Stimulated activated CD4-positive, alpha-beta T cell treated with anti-CD3 and anti-CD28 coated beads, TNF-alpha, amount 100 ng/mL, for 4 hours (primary cell): Measurements from ENCODE around the gene ZDHHC7.
"Not testable (repeated sequence)": the region's sequence is repeated elsewhere in the genome, so short reads cannot be mapped to it uniquely, and the experiment has no call there.

Experiments used
- DNase-seq, 3 experiments: peaks; one replicate each; pipeline ENCODE4 v3.0.0-alpha.2; 2020; ENCODE audit warnings: low read depth in 3 of 3

Gene ZDHHC7

GRCh38 chr16:84941921-84942320 is 69.4 kb downstream of the ZDHHC7 start:
- no peak for DNase-seq

DNA sequence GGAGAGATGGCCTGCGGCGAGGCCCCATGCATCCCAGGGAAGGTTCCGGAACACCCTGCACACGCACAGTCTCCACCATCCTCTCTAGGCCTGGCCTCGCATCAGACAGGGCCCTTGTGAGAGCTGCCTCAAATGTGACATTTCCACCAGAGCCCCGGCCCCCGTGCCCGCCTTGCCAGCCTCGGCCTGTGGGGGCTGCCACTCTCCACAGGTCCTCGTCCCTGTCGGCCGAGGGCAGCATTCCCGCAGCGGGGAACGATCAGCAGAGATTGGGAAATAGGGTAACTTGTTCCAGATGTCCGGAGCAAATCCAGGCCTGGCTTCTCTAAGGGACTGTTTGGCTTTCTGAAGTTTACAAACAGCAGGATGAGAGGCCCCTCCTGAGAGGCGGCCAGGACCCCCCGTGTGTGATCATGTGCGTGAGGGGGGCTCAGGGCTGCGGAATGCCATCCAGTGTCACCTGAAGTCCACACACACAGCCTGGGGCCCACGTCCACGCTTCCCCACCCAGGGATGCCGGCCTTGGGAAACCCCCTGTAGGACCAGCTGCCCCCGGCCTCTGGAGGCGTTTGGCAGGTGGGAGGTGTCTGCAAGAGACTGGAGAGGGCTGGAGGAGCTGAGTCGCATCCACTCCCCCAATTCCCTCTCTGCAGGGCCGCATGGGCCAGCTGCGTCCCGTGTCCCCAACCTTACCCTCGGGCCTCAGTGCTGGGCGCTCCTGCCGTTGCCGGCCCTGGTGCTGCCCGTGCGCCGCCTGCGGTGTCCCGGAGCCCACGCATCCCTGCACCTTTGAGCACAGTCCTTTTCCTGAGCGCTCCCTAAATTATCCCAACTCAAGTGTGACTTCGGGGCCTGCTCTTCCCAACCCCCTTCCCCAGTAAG is 70.4 kb downstream of the ZDHHC7 start:
- no peak for DNase-seq

GRCh38 chr16:84938616-84939015 is 72.7 kb downstream of the ZDHHC7 start:
- not testable (repeated sequence) for DNase-seq

- DNase-seq = no peak
These were observed 73.9 kb downstream of the ZDHHC7 start for GRCh38 chr16:84937196-84938005.

DNA sequence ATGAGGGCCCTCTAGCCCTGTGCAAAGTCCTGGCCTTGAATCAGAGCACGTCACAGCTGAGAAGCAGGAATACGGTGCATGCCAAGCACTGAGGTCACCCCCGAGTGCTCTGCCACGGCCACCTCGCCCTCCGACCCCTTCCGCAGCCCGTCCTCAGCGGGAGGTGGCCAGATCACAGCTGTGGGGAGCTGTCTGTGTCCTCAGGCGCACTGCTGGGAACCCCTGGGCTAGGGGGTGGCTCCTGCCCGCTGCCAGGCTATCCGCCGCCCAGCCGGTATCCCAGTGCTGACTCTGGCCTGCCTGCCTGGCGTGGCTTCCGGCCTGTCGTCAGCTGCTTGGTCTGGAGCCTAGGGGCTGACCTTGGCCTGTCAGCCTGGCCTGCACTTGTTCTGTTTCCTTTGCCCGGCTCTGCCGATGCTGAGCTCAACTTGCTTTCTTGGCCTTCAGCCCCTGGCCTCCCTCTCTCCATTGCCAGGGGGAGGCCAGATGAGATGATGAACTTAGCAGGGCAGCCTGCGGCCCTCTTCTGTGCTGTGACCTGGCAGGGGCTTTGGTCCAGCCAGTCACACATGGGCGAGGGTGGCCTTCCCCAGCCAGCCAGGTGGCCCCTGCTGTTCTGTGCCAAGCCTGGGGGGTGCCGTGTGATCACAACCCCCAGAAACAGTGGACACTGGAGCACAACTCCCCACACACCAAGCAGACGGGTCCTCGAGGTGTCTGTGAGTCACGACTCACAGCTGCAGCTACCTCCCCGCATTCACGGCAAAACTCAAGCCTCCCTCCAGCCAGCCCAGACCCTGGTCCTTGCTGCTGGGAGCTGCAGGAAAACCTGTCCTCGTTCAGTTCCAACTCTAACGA is 77.3 kb downstream of the ZDHHC7 start:
- no peak for DNase-seq

DNA sequence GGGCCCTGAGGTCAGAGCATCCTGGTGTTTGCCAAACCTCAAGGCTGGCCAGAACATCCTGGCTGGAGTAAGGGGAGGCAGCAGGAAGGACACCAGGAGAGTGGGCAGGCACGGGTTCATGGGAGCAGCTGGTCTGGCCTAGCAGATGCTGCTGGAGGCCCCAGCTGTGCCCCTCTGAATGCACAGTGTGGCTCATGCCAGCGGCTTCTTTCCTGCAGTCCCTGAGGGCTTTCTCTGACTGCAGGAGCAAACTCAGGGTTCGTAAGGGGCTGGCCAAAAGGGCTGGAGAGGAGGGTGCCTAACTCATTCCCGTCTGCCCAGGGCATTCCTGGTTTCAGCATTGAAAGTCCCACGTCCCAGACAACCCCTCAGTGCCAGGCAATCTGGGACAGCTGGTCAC is 78.7 kb downstream of the ZDHHC7 start:
- DNase-seq = no peak

GRCh38 chr16:84931506-84931905 is 79.8 kb downstream of the ZDHHC7 start:
- DNase-seq = no peak

DNA sequence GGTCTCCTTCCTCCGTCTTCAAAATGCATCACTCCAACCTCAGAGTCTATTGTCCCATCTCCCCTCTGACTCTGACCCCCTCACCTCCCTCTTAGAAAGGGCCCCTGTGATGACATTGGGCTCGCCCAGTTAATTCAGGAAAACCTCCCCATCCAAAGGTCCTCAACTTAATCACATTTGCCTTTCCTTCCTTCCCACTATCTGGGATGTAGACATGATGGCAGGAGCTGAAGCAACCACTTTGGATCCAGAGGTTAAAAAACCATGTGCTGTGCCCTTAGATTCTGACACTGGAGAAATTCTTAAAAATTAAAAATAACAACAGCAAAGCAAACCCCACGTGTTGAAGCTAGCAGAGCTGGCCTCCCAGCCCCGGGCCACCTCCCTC is 80.2 kb downstream of the ZDHHC7 start:
- DNase-seq = no peak

- no peak for DNase-seq
These were observed 80.8 kb downstream of the ZDHHC7 start for GRCh38 chr16:84930298-84931106.

DNA sequence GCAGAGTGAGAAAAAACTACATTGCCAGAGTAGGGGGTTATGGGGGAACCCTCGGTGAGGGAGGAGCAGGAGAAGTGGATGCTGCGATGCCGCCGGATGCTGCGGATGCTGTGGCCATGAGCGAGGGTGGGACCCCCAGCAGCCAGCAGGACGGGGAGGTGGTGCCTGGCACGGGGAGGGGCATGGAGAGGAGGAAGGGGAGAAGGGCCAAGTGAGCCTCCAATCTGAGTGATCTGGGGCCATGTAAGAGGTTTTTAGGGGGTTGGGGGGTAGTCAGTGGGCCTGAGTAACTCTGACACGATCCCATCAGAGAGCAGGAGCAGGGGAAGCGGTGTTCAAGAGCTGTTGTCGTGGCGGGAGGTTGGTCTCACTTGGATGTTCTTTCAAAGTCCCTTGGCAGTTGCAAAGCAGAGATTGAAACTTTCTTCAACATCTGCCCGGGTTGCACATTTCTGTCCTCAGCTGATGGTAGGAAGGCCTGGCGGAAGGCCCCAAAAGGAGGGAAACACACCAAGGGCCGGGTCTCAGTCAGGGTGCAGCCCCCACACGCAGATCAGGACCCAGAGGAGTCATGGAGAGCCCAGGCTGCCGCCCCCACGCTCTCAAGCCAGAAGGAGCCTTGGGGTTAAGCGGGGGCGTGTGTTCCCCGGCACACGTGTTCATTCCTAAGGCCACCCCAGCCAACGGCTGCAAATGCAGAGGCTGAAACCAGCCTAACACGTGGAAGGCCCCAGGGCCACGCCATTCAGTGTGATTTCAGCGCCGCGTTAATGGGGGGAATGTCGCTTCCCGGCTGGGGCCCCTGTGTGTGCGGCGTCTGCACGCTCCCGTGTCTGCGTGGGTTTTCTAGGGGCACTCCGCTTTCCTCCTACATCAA is 81.7 kb downstream of the ZDHHC7 start:
- DNase-seq = no peak

- no peak for DNase-seq
These were observed 82.5 kb downstream of the ZDHHC7 start for GRCh38 chr16:84928679-84929420.

DNA sequence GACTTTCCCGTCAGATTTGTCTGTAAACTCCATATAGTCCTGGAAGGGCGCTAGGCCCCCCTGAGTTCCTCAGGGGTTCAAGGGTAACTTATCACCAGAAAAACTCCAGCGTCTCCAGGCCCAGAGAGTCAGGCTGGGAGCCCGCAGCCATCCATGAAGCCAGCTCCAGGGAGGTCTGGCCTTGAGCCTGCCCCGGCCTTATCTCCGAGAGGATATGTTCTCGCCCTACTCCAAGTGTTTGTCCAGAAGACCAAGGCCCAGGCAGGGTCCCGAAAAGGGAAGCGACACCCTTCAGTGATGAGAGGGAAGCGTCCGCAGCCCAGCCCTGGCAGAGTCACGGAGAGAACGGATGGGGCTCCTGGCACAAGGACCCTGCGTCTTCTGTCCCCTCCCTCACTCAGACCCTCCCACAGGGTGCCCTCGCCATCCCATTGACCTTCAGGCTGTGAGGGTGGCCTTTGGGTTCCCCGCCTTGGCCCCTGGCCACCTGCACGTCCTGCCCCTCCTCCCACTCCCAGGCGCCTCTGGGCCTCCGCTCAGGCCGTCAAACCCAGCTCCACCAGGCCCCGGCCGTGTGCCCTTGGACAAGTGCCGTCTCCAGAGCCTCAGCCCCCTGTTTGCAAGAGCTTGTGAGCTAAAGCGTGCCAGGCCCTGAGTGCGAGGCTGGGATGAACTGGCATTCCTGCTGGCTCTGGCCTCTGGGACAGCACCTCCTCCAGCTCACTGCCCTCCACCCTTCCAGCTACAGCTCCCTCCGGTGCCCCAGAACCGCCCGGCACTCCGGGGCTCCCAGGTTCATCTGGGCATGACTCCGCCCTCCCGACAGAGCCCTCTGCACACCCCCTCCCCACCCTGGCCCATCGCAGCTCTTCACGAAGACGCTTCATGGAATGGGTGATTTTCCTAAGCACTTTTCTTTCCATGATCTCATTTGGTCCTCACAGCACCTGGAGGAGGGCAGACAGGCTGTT is 83.4 kb downstream of the ZDHHC7 start:
- DNase-seq = no peak

- DNase-seq = no peak
These were observed 84.9 kb downstream of the ZDHHC7 start for GRCh38 chr16:84926462-84926861.

- DNase-seq = no peak
These were observed 85.5 kb downstream of the ZDHHC7 start for GRCh38 chr16:84925773-84926372.

DNA sequence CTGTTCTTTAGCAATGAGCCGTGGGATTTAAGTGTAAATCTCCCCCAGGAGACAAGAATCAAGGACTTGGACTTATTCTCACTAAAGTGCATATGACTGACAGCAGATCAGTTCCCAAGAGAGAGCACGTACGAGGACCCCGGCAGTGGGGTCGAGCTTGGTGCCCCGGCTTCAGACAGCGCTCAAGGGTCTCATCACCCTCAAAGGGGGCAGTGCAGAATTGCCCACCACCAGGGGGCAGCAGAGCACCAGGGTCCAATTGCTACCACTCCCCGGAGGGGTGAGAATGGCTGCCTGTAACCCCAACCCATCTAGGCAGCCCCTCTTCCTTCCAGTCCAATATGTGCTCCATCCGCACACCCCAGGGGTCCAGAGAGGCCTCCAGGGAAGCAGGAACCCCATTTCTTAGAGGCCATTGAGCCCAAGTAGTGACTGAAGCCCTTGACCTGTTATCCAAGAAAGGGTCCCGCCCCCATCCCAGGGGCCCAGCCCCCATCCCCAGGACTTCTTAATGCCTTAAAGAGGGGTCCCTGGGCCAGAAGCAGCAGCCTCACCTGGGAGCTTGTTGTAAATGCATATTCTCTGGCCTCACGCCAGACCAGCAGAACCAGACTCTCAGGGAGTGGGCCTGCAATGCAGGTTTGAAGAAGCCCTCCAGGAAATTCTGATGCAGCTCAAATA is 86.1 kb downstream of the ZDHHC7 start:
- DNase-seq = peak; percentile 44 to 59 (median 53)

DNA sequence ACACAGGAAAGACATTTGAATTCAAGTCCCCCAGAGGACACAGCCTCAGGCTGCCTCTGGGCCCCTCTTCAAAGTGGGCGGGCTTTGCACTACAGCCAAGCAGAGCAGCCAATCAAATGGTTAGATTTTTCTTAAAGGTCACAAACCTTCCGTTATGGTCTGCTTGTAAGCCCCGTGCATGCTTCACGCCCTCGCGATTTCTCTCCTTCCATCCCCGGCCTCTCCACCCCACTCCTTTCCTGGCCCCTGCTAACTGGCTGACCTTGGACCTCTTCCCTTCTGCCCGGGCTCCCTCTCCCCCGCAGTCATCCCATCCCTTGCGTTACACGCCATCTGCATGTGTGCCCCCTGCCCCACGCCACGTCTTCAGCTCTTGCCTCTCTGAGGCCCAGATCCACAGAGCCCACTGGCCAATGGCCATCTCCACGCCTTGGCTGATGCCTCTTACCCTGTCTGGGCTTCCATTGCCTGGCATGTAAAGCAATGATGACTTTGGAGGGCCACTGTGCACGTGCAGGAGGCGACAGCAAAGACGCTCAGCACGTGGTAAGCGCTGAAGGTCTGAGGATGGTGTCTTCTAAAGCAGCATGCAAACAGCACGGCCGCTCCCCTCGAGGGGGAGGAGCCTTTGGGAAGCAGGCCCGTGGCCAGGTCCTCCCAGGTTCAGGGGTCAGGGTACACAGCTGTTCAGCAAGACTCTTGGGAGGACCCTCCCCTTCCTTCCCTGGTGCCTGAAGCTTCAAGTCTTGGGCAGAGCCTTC is 86.8 kb downstream of the ZDHHC7 start:
- no peak for DNase-seq
